H9 (cell line): Measurements from ENCODE around the gene VANGL2. TPM values are rescaled to one million over a fixed set of nuclear protein-coding genes. Genes with fewer than 3 reads are reported as not detected.

Experiments used
- DNase-seq: peaks from one replicate; pipeline ENCODE4 v3.0.0-alpha.2; 2017
- H2AFZ ChIP-seq: one replicate; pipeline ENCODE4 v1.6.1; 2013; ENCODE audit warnings: mild to moderate bottlenecking, low read length, control low read depth, moderate library complexity
- H2AK5ac ChIP-seq: 2 replicates; pipeline ENCODE4 v1.6.1; 2013; ENCODE audit warnings: low read length, control low read depth, mixed read lengths; ENCODE audit not compliant: insufficient read length
- H2BK120ac ChIP-seq: one replicate; pipeline ENCODE4 v1.6.1; 2013; ENCODE audit warnings: low read depth, mild to moderate bottlenecking, low read length, control low read depth, inconsistent platforms; ENCODE audit not compliant: poor library complexity, severe bottlenecking
- H2BK12ac ChIP-seq: 2 replicates; pipeline ENCODE4 v1.6.1; 2013; ENCODE audit warnings: low read length, control low read depth, mixed read lengths, low read depth; ENCODE audit not compliant: insufficient read length
- H2BK15ac ChIP-seq: 2 replicates; pipeline ENCODE4 v1.6.1; 2013; ENCODE audit warnings: low read depth, low read length, control low read depth
- H2BK20ac ChIP-seq: one replicate; pipeline ENCODE4 v1.6.1; 2013; ENCODE audit warnings: low read depth, mild to moderate bottlenecking, low read length, control low read depth, inconsistent platforms; ENCODE audit not compliant: poor library complexity, severe bottlenecking
- H2BK5ac ChIP-seq: 2 replicates; pipeline ENCODE4 v1.6.1; 2013; ENCODE audit warnings: low read length, control low read depth, mixed read lengths; ENCODE audit not compliant: insufficient read length
- H3K14ac ChIP-seq: 2 replicates; pipeline ENCODE4 v1.6.1; 2013; ENCODE audit warnings: low read length, control low read depth; ENCODE audit not compliant: insufficient read depth
- H3K18ac ChIP-seq: 2 replicates; pipeline ENCODE4 v1.6.1; 2013; ENCODE audit warnings: low read depth, mild to moderate bottlenecking, mixed read lengths, low read length, control low read depth; ENCODE audit not compliant: insufficient read length
- H3K23ac ChIP-seq: 2 replicates; pipeline ENCODE4 v1.6.1; 2013; ENCODE audit warnings: low read length, control low read depth, mixed read lengths, low read depth; ENCODE audit not compliant: insufficient read length
- H3K23me2 ChIP-seq: 2 replicates; pipeline ENCODE4 v1.6.1; 2013; ENCODE audit warnings: low read depth, mild to moderate bottlenecking, mixed read lengths, low read length, control low read depth; ENCODE audit not compliant: insufficient read length, poor library complexity, severe bottlenecking
- H3K27ac ChIP-seq: 2 replicates; pipeline ENCODE4 v1.5.1; 2013; ENCODE audit warnings: low read length, control low read depth, mixed read lengths, low read depth; ENCODE audit not compliant: insufficient read length
- H3K27me3 ChIP-seq: 2 replicates; pipeline ENCODE4 v1.6.1; 2013; ENCODE audit warnings: low read length, control low read depth, inconsistent platforms; ENCODE audit not compliant: insufficient read depth
- H3K4ac ChIP-seq: 2 replicates; pipeline ENCODE4 v1.6.1; 2013; ENCODE audit warnings: low read depth, mild to moderate bottlenecking, control low read depth, inconsistent platforms, low read length, moderate library complexity
- H3K4me1 ChIP-seq: 2 replicates; pipeline ENCODE4 v1.6.1; 2013; ENCODE audit warnings: low read length, control low read depth, inconsistent platforms; ENCODE audit not compliant: insufficient read depth
- H3K4me2 ChIP-seq: 2 replicates; pipeline ENCODE4 v1.6.1; 2013; ENCODE audit warnings: low read length, control low read depth, mixed read lengths; ENCODE audit not compliant: insufficient read length, insufficient read depth
- H3K56ac ChIP-seq: 2 replicates; pipeline ENCODE4 v1.6.1; 2013; ENCODE audit warnings: low read depth, mild to moderate bottlenecking, mixed read lengths, low read length, control low read depth; ENCODE audit not compliant: insufficient read length
- H3K79me1 ChIP-seq: 2 replicates; pipeline ENCODE4 v1.6.1; 2013; ENCODE audit warnings: low read depth, mild to moderate bottlenecking, moderate library complexity, low read length, control low read depth, inconsistent platforms; ENCODE audit not compliant: insufficient read depth, poor library complexity, severe bottlenecking
- H3K79me2 ChIP-seq: 2 replicates; pipeline ENCODE4 v1.6.1; 2013; ENCODE audit warnings: low read length, control low read depth, inconsistent platforms; ENCODE audit not compliant: insufficient read depth
- H3K9ac ChIP-seq: 2 replicates; pipeline ENCODE4 v1.6.1; 2013; ENCODE audit warnings: low read length, control low read depth, mixed read lengths; ENCODE audit not compliant: insufficient read length; ENCODE audit errors: extremely low read depth
- H3K9me3 ChIP-seq: one replicate; pipeline ENCODE4 v1.6.1; 2013; ENCODE audit warnings: low read depth, low read length, inconsistent platforms; ENCODE audit not compliant: control insufficient read depth
- H3T11ph ChIP-seq: one replicate; pipeline ENCODE4 v1.6.1; 2013; ENCODE audit warnings: mild to moderate bottlenecking, low read length, control low read depth, inconsistent platforms
- H4K20me1 ChIP-seq: one replicate; pipeline ENCODE4 v1.6.1; 2013; ENCODE audit not compliant: control insufficient read depth, insufficient read length, insufficient read depth
- H4K5ac ChIP-seq: 2 replicates; pipeline ENCODE4 v1.6.1; 2013; ENCODE audit warnings: low read depth, mild to moderate bottlenecking, mixed read lengths, low read length, control low read depth; ENCODE audit not compliant: insufficient read length
- H4K8ac ChIP-seq: replicated peaks from 2 replicates; pipeline ENCODE4 v1.6.1; 2013; ENCODE audit warnings: low read length, control low read depth, mixed read lengths, low read depth; ENCODE audit not compliant: insufficient read length
- H4K91ac ChIP-seq: 2 replicates; pipeline ENCODE4 v1.6.1; 2013; ENCODE audit warnings: low read depth, mild to moderate bottlenecking, moderate library complexity, mixed read lengths, low read length, control low read depth; ENCODE audit not compliant: insufficient read length
- H3K27ac Mint-ChIP-seq, 3 experiments: 2 replicates in 2 of 3; 3 replicates in 1 of 3; pipeline ENCODE4 v1.8.0; 2020 to 2021; ENCODE audit warnings: mixed read lengths in 3 of 3, mild to moderate bottlenecking in 1 of 3, moderate library complexity in 1 of 3
- H3K27me3 Mint-ChIP-seq: 2 replicates; pipeline ENCODE4 v1.8.0; 2021; ENCODE audit warnings: low read depth, mild to moderate bottlenecking, moderate library complexity, mixed read lengths
- H3K36me3 Mint-ChIP-seq, 3 experiments: 2 replicates in 2 of 3; 3 replicates in 1 of 3; pipeline ENCODE4 v1.8.0; 2020 to 2021; ENCODE audit warnings: low read depth in 3 of 3, mixed read lengths in 3 of 3; ENCODE audit not compliant: insufficient read depth in 1 of 3
- H3K4me1 Mint-ChIP-seq, 2 experiments: 2 replicates each; pipeline ENCODE4 v1.8.0; 2020; ENCODE audit warnings: mixed read lengths in 2 of 2
- H3K4me3 Mint-ChIP-seq, 2 experiments: 2 replicates in 1 of 2; 3 replicates in 1 of 2; pipeline ENCODE4 v1.8.0; 2020 to 2021; ENCODE audit warnings: mild to moderate bottlenecking in 2 of 2, mixed read lengths in 2 of 2, moderate library complexity in 1 of 2
- H3K9me3 Mint-ChIP-seq, 2 experiments: 2 replicates in 1 of 2; 3 replicates in 1 of 2; pipeline ENCODE4 v1.8.0; 2020; ENCODE audit warnings: mild to moderate bottlenecking in 2 of 2, mixed read lengths in 2 of 2, moderate library complexity in 1 of 2
- WGBS: extraction: QIAGEN DNeasy Blood & Tissue Kit; methylation state at CpG from one replicate; pipeline ENCODE4 v1.1.7; 2013; ENCODE audit warnings: missing lambda C conversion rate, low lambda C conversion rate, mixed read lengths; ENCODE audit not compliant: insufficient read length; ENCODE audit errors: extremely low coverage; 5-methylcytosine and 5-hydroxymethylcytosine counted together
- total RNA-seq: library from RNA; stranded (reverse); gene quantifications from 2 replicates; pipeline ENCODE4 v1.2.1, GENCODE V29; 2021
- TF ChIP-seq, protein P1 (sequence below): fragments of 200-600 bp; sonication (generic); conservative IDR thresholded peaks from 3 replicates; pipeline ENCODE4 v1.8.0; 2021; ENCODE audit warnings: antibody characterized with exemption, mild to moderate bottlenecking

The VANGL2 gene
- total RNA-seq, 1 experiment from 2014 or later = 58.5 TPM

- Histone ChIP-seq H3K9ac (no peak overlapping the region), H2BK12ac (no peak overlapping the region), H3K14ac (no peak overlapping the region), H3K79me1 (no peaks in the 10 kb centered on the region), H2BK120ac (no peak overlapping the region), H2BK5ac (no peak overlapping the region), H3K4ac (no peak overlapping the region), H4K8ac (no peak overlapping the region), H3K18ac (no peak overlapping the region), H2BK20ac (no peak overlapping the region), H3K27ac (no peak overlapping the region), H4K5ac (no peak overlapping the region), H3K4me1 (no peaks in the 10 kb centered on the region), H2BK15ac (no peak overlapping the region), H3K23me2 (no peaks in the 10 kb centered on the region), H3T11ph (no peak overlapping the region), H3K23ac (no peak overlapping the region), H4K20me1 (no peaks in the 10 kb centered on the region), H3K79me2 (no peaks in the 10 kb centered on the region), H3K56ac (no peak overlapping the region), H3K27me3 (no peaks in the 10 kb centered on the region), H4K91ac (no peak overlapping the region), H3K9me3 (no peaks in the 10 kb centered on the region), H2AFZ (no peak overlapping the region), H2AK5ac (no peak overlapping the region), H3K4me2 (no peak overlapping the region)
- Mint-ChIP-seq H3K4me3 (no peak overlapping the region), H3K27me3 (no peaks in the 10 kb centered on the region; the same call in 1 of the 2 replicates), H3K9me3 (no peaks in the 10 kb centered on the region), H3K4me1 (no peaks in the 10 kb centered on the region), H3K36me3 (no peaks in the 10 kb centered on the region), H3K27ac (no peak overlapping the region)
- TF ChIP-seq, protein P1, sequence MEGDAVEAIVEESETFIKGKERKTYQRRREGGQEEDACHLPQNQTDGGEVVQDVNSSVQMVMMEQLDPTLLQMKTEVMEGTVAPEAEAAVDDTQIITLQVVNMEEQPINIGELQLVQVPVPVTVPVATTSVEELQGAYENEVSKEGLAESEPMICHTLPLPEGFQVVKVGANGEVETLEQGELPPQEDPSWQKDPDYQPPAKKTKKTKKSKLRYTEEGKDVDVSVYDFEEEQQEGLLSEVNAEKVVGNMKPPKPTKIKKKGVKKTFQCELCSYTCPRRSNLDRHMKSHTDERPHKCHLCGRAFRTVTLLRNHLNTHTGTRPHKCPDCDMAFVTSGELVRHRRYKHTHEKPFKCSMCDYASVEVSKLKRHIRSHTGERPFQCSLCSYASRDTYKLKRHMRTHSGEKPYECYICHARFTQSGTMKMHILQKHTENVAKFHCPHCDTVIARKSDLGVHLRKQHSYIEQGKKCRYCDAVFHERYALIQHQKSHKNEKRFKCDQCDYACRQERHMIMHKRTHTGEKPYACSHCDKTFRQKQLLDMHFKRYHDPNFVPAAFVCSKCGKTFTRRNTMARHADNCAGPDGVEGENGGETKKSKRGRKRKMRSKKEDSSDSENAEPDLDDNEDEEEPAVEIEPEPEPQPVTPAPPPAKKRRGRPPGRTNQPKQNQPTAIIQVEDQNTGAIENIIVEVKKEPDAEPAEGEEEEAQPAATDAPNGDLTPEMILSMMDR = no peak
- no peak for DNase-seq
- WGBS = no CpG with 5 or more reads among the region's 2 CpGs
These were observed 49.1 kb downstream of the VANGL2 start for GRCh38 chr1:160449494-160449893.
